Ovary (tissue), 3 donors: ENCODE measurements around the gene ITIH1.

Source experiments
- CTCF ChIP-seq, 3 donors: fragments of 450-650 bp in 2 of 3; fragments of 200-600 bp in 1 of 3; IDR thresholded peaks; one replicate each; pipeline versions ENCODE4 v1.5.1 to v1.8.0; 2016 to 2022; ENCODE audit warnings: antibody characterized with exemption in 3 of 3, mild to moderate bottlenecking in 1 of 3
- EP300 ChIP-seq: sonication (generic); formaldehyde crosslinking; IDR thresholded peaks from one replicate; pipeline ENCODE4 v1.6.1; 2017; ENCODE audit warnings: antibody characterized with exemption
- POLR2A ChIP-seq: fragments of 450-650 bp; IDR thresholded peaks from one replicate; pipeline ENCODE4 v1.6.1; 2017; ENCODE audit warnings: antibody characterized with exemption, mild to moderate bottlenecking, moderate library complexity
- donor health status: DM: no; HTN: no; CAD: no.

- TF ChIP-seq POLR2A, result no peak
- TF ChIP-seq CTCF (IDR thresholded peaks at IDR 0.05), result no peak
- TF ChIP-seq EP300, result no peak
These were observed 7.5 kb upstream of the ITIH1 start for GRCh38 chr3:52769786-52770455.
